ENCODE measurements around the gene ANKH.

GRCh38 chr5:14705556-14705955 is 166.0 kb downstream of the ANKH start:
- no peak for TF ChIP-seq CTCF (IDR thresholded peaks at IDR 0.05)
- no peak for TF ChIP-seq ATF1 (CRISPR knock-in tag; IDR thresholded peaks at IDR 0.05)
- TF ChIP-seq MLX (CRISPR knock-in tag; IDR thresholded peaks at IDR 0.05) = no peak
- no peak for TF ChIP-seq ZSCAN18 (CRISPR knock-in tag; IDR thresholded peaks at IDR 0.05)
- TF ChIP-seq MXD4 (CRISPR knock-in tag; IDR thresholded peaks at IDR 0.05; ENCODE audit: borderline replicate concordance) = no peak
- TF ChIP-seq, protein P1, sequence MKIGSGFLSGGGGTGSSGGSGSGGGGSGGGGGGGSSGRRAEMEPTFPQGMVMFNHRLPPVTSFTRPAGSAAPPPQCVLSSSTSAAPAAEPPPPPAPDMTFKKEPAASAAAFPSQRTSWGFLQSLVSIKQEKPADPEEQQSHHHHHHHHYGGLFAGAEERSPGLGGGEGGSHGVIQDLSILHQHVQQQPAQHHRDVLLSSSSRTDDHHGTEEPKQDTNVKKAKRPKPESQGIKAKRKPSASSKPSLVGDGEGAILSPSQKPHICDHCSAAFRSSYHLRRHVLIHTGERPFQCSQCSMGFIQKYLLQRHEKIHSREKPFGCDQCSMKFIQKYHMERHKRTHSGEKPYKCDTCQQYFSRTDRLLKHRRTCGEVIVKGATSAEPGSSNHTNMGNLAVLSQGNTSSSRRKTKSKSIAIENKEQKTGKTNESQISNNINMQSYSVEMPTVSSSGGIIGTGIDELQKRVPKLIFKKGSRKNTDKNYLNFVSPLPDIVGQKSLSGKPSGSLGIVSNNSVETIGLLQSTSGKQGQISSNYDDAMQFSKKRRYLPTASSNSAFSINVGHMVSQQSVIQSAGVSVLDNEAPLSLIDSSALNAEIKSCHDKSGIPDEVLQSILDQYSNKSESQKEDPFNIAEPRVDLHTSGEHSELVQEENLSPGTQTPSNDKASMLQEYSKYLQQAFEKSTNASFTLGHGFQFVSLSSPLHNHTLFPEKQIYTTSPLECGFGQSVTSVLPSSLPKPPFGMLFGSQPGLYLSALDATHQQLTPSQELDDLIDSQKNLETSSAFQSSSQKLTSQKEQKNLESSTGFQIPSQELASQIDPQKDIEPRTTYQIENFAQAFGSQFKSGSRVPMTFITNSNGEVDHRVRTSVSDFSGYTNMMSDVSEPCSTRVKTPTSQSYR (CRISPR knock-in tag; IDR thresholded peaks at IDR 0.05) = no peak
- TF ChIP-seq AFF4 (CRISPR knock-in tag; IDR thresholded peaks at IDR 0.05; ENCODE audit: borderline replicate concordance) = no peak
- no peak for TF ChIP-seq NR3C1 (CRISPR knock-in tag; conservative IDR thresholded peaks at IDR 0.05; ENCODE audit: low read depth)
